ENCODE measurements around the gene CER1.

DNA sequence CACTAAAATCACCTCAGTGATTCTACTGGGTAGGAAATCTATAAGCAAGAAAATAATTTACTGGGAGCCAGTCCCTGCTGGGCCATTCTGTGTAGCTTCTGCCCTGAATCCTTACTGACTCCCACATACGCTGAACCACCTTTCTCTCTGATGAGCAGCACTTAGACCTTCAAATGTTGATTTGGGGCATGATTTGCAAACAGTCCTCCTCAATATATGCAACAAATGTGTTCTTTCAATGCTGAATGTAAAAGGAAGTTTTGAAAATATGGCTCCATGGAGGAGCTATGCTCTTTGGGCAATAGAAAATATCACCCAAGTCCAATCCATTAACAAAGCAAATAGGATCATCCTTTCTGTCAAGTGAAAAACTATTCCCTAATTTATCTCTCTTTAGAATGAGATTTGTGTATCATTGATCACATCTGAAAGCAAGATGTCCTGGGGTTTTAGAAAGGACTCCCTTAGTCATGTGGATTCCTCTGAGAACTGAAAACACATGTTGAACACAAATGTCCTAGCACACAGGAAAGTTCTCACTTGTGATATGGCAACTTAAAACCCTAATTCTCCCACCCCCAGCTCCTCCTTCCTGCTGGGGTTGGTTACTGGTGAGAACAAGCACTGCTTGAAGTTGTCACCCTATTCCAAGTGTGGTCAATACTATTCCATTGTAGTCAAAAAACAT is 8.9 kb upstream of the CER1 start:
- TF ChIP-seq RAD21 (IDR thresholded peaks at IDR 0.05 in 1 of 2, conservative IDR thresholded peaks at IDR 0.05 in 1 of 2; ENCODE audit: low read depth in 2 of 2, low read length in 2 of 2) = no peak
- no peak for TF ChIP-seq POLR2AphosphoS5 (IDR thresholded peaks at IDR 0.05; ENCODE audit: low read depth, low read length)
- TF ChIP-seq, protein P1, sequence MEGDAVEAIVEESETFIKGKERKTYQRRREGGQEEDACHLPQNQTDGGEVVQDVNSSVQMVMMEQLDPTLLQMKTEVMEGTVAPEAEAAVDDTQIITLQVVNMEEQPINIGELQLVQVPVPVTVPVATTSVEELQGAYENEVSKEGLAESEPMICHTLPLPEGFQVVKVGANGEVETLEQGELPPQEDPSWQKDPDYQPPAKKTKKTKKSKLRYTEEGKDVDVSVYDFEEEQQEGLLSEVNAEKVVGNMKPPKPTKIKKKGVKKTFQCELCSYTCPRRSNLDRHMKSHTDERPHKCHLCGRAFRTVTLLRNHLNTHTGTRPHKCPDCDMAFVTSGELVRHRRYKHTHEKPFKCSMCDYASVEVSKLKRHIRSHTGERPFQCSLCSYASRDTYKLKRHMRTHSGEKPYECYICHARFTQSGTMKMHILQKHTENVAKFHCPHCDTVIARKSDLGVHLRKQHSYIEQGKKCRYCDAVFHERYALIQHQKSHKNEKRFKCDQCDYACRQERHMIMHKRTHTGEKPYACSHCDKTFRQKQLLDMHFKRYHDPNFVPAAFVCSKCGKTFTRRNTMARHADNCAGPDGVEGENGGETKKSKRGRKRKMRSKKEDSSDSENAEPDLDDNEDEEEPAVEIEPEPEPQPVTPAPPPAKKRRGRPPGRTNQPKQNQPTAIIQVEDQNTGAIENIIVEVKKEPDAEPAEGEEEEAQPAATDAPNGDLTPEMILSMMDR (IDR thresholded peaks at IDR 0.05; ENCODE audit: control extremely low read depth in 1 of 3, insufficient read depth in 1 of 3, low read depth in 1 of 3, low read length in 3 of 3) = no peak
- no peak for TF ChIP-seq EZH2 (IDR thresholded peaks at IDR 0.05; ENCODE audit: low read depth, low read length, severe bottlenecking)
- no peak for TF ChIP-seq SIN3A (conservative IDR thresholded peaks at IDR 0.05 in 1 of 2, IDR thresholded peaks at IDR 0.05 in 1 of 2; ENCODE audit: low read depth in 1 of 2, low read length in 2 of 2)
- TF ChIP-seq, protein P2, sequence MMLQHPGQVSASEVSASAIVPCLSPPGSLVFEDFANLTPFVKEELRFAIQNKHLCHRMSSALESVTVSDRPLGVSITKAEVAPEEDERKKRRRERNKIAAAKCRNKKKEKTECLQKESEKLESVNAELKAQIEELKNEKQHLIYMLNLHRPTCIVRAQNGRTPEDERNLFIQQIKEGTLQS (IDR thresholded peaks at IDR 0.05; ENCODE audit: insufficient read depth, low read depth, low read length) = no peak
- no peak for TF ChIP-seq SP1 (IDR thresholded peaks at IDR 0.05; ENCODE audit: low read depth, low read length)
- TF ChIP-seq POLR2A (IDR thresholded peaks at IDR 0.05; ENCODE audit: control extremely low read depth in 1 of 2, low read depth in 2 of 2, low read length in 2 of 2) = no peak
- TF ChIP-seq SUZ12 (IDR thresholded peaks at IDR 0.05; ENCODE audit: low read length) = no peak
- no peak for TF ChIP-seq RFX5 (IDR thresholded peaks at IDR 0.05; ENCODE audit: borderline replicate concordance, low read depth, low read length)
